Activated CD4-positive, alpha-beta T cell treated with anti-CD3 and anti-CD28 coated beads, Interleukin-2, amount 50 U/mL, for 48 hours (primary cell): Measurements from ENCODE around the gene CUL4A.

Experiments
- DNase-seq, 2 experiments: peaks; one replicate each; pipeline ENCODE4 v3.0.0-alpha.2; 2020

CUL4A gene

DNA sequence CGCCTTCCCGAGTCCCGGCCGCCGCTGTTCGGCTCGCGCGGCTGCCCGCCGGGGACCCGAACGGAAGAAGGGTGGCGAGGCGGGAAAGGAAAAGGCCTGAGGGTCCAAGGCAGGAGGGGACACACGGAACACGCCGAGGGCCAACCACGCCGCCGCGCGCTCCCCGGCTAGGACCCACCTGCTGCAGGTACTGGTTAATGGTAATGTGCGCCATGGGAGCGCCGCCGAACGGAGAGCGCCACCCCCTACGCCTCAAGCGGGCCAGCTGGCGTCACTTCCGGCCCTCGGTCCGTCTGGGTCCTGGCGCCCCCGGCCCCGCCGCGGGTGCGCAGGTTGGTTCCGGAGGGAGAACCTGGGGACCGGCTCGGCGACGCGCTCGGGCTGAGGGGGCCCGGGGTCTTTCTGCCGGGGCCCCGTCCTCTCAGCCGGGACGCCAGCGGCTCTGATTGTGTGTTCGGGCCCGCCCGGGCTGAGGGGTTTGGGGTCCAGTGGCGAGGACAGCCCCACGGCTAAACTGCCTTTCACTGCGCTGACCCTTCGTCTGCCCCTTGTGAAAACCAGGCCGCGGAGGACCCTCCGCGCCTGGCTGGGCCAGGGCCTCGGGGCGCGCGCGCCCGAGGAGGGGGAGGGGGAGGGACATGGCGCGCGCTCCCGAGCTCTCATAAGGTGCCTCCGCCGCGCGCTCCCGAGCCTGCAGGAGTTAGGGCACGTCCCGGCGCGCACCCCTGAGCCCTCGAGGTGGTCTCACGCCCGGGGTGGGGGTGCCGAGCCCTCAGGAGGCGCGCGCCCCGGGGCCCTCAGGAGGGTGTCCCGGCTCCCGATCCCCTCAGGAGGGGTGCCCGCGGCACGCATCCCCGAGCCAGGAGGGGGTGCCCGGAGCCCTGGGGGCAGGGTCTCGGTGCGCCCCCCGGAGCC lies 735 bp upstream of the CUL4A start, which contains the start of gene PCID2:
Gene PCID2 (minus strand): TSS at position 249 of the 915 bp plus-strand sequence. CDS start 35 bp downstream, at position 214.
- DNase-seq = peak; percentile 87 to 89

DNA sequence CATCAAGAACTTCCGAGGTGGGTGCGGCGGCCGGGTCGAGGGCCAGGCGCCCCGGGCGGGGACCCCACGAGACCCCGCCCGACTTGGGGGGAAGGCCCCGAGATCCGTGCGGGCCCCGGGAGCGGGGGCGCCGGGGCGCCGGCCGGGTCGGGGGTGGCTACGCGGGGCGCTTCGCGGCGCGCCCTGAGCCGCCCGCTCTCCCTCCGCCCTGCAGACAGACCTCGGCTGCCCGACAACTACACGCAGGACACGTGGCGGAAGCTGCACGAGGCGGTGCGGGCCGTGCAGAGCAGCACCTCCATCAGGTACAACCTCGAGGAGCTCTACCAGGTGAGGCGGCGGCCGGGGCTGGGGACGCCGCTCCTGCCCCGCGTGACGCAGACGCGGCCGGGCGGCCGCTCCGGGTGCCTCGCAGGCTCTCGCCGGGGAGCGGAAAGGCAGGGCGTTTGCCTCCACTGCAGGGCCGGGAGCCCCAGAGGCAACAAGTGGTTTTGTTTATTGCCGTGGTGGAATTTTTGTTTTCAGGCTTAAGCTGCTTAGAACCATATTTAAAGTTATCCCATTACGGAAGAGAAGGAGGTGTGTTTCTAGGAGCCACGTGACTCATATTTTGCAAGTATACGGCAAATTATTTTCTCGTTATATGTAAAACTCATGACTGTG lies 477 bp downstream of the CUL4A start:
- peak; percentile 74 to 78 for DNase-seq

GRCh38 chr13:113210833-113211232 lies 1.4 kb downstream of the CUL4A start:
- DNase-seq = no peak

DNA sequence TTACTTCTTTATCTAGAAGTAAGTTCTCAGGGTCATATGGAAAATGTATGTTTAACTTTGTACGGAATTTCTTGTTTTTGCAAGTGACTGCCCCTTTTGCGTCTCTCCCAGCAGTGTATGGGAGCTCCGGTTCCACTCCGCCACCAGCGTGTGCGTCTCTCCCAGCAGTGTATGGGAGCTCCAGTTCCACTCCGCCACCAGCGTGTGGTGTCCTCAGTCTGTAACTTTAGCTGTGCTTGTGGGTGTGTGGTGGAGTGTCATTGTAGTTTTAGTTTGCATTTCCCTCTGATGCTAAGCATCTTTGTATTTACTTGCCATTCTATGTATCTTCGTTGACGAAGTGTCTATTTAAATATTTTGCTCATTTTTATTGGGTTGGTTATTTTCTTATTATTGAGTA lies 2.4 kb downstream of the CUL4A start:
- peak in 1 of 2 experiments; percentile 36 for DNase-seq

GRCh38 chr13:113216254-113217048 lies 7.0 kb downstream of the CUL4A start:
- peak in 1 of 2 experiments; percentile 28 for DNase-seq

- no peak for DNase-seq
These were observed 9.2 kb downstream of the CUL4A start for GRCh38 chr13:113218586-113218985.

DNA sequence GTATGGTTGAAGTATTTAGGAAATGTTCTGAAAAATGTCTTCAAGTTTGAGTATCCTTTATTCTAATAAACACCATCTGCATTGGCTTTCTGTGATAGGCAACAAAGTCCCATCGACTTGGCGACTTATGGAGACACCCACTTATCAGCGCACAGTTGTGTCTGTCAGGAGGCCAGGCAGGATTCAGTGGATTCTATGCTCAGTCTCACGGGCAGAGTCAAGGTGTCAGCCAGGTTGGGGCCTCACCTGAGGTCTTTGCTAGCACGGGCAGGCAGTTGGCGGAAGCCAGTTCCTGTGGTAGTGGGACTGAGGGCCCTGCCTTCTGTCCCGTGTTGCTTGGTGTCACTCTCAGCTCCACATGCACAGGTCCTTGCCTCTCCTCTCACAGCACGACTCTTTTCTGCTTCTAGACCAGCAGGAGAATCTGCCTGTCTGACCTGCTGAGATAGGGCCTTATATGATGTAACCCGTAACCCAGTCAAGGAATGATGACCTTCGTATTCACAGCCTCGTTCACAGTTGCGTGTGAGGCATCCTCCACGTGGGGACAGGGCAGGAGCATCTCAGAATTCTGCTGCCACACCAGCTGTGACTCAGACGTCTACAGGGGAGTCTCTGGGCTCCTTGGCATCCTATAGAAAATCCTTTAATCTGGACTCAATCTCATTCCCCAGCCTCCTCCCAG lies 10.0 kb downstream of the CUL4A start:
- no peak for DNase-seq

GRCh38 chr13:113220141-113220598 lies 10.8 kb downstream of the CUL4A start:
- no peak for DNase-seq

DNA sequence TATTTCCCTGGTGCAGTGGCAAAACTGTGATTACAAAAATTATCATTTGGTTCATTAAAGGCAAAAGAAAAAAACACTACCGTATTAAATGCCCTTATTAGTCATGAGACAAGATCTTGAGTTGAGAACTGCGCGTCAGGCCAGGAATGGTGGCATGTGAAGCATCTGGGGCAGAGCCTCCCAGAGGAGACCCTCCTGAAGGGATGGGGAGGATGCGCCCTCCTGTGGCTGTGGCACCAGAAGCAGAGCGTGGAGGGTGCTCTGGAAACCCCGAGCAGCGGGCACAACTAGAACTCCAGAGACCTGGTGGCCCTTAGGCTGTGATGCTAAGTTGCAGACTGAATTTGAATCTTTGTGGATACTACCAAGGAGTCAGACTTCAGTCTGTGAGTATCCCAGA lies 11.5 kb downstream of the CUL4A start:
- no peak for DNase-seq

GRCh38 chr13:113223070-113223469 lies 13.7 kb downstream of the CUL4A start:
- DNase-seq = no peak

DNA sequence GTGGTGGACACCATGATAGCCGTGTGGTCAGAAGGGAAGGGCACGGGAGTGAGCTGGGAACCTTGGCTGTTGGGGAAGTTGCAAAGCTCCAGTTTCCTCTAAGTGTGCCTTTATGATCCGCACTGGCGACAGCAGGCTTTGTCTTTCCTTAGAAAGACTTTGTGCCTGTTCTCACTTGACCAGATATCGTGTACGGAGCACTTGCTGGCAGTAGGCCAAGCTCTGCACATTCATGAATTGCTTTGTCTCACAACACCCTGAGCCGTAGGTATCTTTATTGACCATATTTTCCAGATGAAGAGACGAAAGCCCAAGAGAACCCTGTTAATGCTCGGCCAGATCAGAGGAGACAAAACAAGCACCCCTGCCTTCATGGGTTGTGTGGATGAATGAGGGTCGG lies 15.1 kb downstream of the CUL4A start:
- DNase-seq = no peak

GRCh38 chr13:113225515-113225914 lies 16.1 kb downstream of the CUL4A start:
- no peak for DNase-seq

DNA sequence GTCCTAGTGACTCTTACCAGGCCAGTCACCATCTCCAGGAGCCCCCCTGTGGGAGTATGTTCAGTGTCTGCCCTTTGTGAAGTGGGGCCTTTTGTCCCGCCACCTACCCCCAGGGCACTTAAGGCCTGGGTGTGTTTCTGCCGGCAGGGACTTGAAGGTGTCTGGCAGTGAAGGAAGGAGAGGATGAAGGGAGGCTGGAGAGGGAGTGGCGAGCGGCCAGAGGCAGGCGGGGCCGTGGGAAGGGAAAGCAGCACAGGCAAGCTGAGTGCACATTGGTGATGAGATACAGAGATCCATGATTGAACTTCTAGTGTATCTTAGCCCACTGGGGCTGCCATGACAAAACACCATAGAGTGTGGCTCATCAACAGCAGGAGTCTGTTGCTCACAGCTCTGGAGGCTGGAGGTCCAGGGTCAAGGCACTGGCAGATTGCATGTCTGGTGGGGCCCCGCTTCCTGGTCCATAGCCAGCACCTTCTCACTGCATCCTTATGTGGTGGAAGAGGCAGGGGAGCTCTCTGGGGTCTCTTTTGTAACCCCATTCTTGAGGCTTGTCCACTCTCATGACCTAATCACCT lies 17.5 kb downstream of the CUL4A start:
- DNase-seq = no peak

DNA sequence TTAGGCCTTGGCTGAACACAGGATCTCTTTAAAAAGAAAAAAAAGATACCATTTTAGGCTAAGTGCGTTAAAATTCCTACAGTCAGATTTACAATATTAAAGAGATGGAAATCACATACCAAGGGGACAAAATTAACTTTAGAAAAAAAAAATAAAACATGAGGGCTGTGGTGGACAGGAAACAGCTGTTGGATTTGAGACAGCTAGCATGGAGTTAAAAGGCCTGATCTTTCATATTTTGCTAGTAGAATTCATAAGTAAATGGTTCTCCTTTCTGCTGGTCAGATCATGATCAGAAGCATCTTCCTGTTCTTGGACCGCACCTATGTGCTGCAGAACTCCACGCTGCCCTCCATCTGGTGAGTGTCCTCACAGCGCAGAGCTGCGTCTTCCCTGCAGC lies 19.7 kb downstream of the CUL4A start:
- DNase-seq = no peak

DNA sequence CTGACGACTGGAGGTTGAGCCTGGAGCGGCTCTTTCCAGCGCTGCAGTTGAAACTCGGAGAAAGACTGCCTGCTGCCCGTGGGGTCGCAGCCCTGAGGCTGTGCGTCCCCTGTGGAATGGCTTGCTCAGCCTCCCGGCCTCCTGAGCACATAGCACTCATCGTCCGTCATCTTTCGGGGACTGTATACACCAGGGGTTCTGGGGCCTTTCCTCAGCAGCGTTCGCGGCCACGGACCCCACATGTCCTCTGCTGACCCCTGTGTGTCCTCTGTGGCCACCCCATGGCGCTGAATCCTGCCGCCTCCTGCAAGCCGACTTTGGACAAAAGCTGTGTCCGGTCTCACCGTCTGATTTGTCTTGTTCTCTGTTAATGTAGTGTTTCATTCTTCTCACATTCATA lies 20.4 kb downstream of the CUL4A start:
- DNase-seq = no peak

GRCh38 chr13:113231306-113232207 lies 22.1 kb downstream of the CUL4A start:
- DNase-seq = no peak

DNA sequence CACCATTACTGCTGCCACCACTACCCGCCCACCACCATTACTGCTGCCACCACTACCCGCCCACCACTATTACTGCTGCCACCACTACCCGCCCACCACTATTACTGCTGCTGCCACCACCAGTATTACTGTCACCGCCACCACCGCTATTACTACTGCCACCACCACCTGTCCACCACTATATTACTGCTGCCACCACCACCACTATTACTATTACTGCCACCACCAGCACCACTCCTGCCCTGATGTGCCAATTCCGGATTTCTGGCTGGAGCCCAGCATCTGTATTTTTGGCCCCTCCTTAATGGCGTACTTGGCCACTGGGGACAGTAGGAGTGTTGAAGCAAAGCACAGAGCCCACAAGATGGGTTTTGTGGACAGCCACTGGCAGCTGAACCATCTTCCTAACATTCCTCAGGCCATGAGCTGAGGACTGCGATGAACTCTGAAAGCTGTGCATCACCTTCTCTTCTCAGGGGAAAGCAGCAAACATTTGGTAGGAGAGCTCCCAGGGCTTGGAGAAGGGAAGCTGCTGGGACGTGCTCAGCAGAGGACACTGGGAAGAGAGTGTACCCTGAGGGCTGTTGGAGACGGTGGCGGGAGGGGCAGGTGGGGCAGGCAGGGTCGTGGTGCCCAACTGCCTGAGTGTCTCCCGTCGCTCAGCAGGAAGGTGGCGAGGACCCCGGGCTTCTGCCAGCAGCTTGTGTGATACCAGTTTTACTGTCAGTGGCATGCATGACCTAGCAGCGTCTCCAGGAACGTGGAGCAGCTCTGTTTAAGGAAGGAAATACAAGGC lies 23.0 kb downstream of the CUL4A start:
- no peak for DNase-seq

- no peak for DNase-seq
These were observed 23.7 kb downstream of the CUL4A start for GRCh38 chr13:113233101-113233500.

DNA sequence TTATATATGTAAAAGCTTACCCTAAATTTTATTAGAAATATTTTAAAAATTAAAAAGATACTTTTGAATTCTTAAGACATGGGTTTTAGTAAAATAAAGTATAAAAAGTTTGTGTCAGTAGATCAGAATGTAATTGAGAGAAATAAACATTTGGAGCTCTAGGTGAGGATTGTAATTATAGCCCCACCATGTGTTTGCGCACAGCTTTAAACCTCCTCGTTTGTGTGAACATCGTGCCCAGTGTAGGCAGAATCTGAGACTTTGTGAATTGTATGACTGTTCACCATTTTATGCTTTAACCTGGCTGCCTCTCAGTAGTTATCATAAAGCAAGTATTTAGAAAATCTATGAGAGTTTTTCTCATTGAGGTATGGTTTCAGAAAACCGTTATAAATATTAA lies 29.1 kb downstream of the CUL4A start:
- DNase-seq = no peak

GRCh38 chr13:113239357-113239756 lies 29.9 kb downstream of the CUL4A start:
- DNase-seq = no peak
